Calu3 (cell line): ENCODE results near the gene GPER1. TPM values are rescaled to one million over a fixed set of nuclear protein-coding genes. Genes with fewer than 3 reads are reported as not detected.

Experiments
- BruUV-seq: library from RNA; stranded (reverse); fragments of 400-500 nt; replicated peaks from 2 replicates; lab custom pipeline; 2021; lab: Mats Ljungman, UMichigan
- CTCF ChIA-PET: fragments of 300-600 bp; sonication (Branson Sonifier 250); formaldehyde crosslinking; loops from one replicate; lab custom pipeline; 2022; ENCODE audit warnings: antibody characterized with exemption; lab: Charles Lee
- DNase-seq: peaks from one replicate; pipeline ENCODE4 v3.0.0; 2022
- H3K27ac Mint-ChIP-seq: one replicate; pipeline ENCODE4 v1.8.0; 2022; ENCODE audit warnings: mixed read lengths; ENCODE audit not compliant: unreplicated experiment
- H3K27me3 Mint-ChIP-seq: one replicate; pipeline ENCODE4 v1.8.0; 2022; ENCODE audit warnings: mixed read lengths; ENCODE audit not compliant: unreplicated experiment
- H3K36me3 Mint-ChIP-seq: one replicate; pipeline ENCODE4 v1.8.0; 2022; ENCODE audit warnings: mild to moderate bottlenecking, moderate library complexity, mixed read lengths; ENCODE audit not compliant: insufficient read depth, unreplicated experiment
- H3K4me1 Mint-ChIP-seq: one replicate; pipeline ENCODE4 v1.8.0; 2022; ENCODE audit warnings: mild to moderate bottlenecking, low read depth, mixed read lengths; ENCODE audit not compliant: unreplicated experiment
- H3K4me3 Mint-ChIP-seq: one replicate; pipeline ENCODE4 v1.8.0; 2022; ENCODE audit warnings: mild to moderate bottlenecking, low read depth, moderate library complexity, mixed read lengths; ENCODE audit not compliant: unreplicated experiment
- H3K9me3 Mint-ChIP-seq: one replicate; pipeline ENCODE4 v1.8.0; 2022; ENCODE audit warnings: low read depth, mixed read lengths; ENCODE audit not compliant: unreplicated experiment
- CTCF ChIP-seq: fragments of 200-600 bp; IDR thresholded peaks from one replicate; pipeline ENCODE4 v1.8.0; 2022; ENCODE audit warnings: antibody characterized with exemption; ENCODE audit not compliant: unreplicated experiment
- intact Hi-C: fragments of 100-400 bp; cut with micrococcal nuclease; formaldehyde crosslinking; loops from one replicate; pipeline ENCODE4 v1.10.0; 2022; ENCODE audit not compliant: unreplicated experiment
- total RNA-seq: library from RNA; stranded (reverse); gene quantifications from 2 replicates; pipeline ENCODE4 v1.2.3, GENCODE V29; 2022

The GPER1 gene
- total RNA-seq, 1 experiment from 2014 or later: 0.26 TPM

DNA sequence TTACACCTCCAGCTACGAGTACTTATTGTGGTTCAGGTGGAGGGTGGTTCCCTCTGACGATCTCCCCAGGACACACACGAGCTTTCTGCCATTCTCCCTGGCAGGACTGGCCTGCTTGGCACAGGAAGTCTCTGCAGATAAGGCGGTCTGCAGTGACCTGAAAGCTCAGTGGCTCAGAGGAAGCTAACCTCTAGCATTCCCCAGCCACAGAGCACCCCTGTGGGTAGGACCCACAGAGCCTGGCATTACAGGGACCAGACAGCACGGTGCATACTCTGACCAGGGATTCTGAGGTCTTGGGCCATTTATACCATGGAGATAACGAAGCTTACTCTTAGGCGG is 45.5 kb upstream of the GPER1 start:
- no peaks in the 10 kb centered on the region for H3K9me3 Mint-ChIP-seq
- BruUV-seq: no TSS peak
- intact Hi-C loops: no loop called here
- H3K4me3 Mint-ChIP-seq: no peak overlapping the region
- H3K4me1 Mint-ChIP-seq: peaks cover 38% of the 10 kb centered on the region
- H3K36me3 Mint-ChIP-seq: peaks cover 24% of the 10 kb centered on the region
- H3K27ac Mint-ChIP-seq: no peak overlapping the region
- H3K27me3 Mint-ChIP-seq: no peaks in the 10 kb centered on the region
- TF ChIP-seq CTCF: no peak
- no peak for DNase-seq
- CTCF ChIA-PET: no interaction called here

GRCh38 chr7:1043552-1044188 is 44.2 kb upstream of the GPER1 start:
- CTCF ChIA-PET: interaction anchor here (1.2 to 3.0 kb wide), 4 partner anchors 9 to 51 kb away, joined by 4 to 17 read pairs (median 6); no protein-coding TSS in a partner anchor
- Mint-ChIP-seq H3K27ac (peak overlapping the region; percentile 81), H3K36me3 (peaks cover 24% of the 10 kb centered on the region), H3K4me3 (peak overlapping the region; percentile 62), H3K27me3 (no peaks in the 10 kb centered on the region), H3K4me1 (peaks cover 42% of the 10 kb centered on the region), H3K9me3 (no peaks in the 10 kb centered on the region)
- no peak for DNase-seq
- no peak for TF ChIP-seq CTCF
- TSS peak; percentile 85 for BruUV-seq
- intact Hi-C loops: no loop called here

DNA sequence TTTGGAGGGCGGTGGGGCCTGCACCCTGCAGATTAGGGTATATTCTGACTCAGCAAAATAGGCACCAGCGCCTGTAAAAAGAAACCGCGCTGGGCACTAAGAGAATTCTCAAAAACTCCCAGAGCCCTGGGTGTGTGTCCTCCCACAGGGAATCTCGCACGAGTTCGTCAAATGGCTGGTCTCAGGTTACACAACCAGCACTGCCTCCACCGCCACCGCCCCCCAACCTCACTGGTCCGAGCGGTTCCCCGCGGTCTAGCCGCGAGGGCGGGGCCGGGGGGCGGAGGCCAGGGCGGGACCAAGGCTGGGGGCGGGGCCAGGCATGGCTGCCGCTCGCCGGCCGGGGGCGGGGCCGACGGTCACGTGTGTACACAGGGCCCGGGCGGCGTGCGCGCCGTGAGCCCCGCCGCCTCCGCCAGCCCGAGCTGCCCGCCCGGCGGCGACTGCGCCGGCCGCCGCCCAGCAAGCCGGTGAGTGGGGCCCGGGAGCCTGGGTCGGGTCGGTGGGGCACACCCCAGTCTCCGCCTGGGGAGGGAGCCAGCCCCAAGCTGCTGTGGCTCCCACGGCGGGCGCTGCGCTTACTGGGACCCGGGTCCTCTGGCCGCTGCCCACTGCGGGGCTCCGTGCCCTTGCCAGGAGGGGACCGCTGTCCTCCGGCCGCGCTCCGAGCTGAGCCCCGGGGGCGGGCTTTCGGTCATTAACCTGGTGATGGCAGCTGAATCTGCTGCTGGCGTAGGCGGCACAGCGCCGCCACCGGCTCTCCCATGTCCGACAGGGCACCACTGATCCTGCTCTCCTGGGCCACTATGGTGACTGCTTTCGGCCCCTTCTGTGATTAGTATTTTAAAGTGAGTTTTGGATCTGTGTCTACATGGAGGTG is 43.5 kb upstream of the GPER1 start, which contains the start of gene GPR146:
Gene GPR146 (plus strand): TSS at position 358 of the 880 bp plus-strand sequence. CDS start 12,970 bp downstream, outside the sequence.
- DNase-seq: peak; percentile 100
- Mint-ChIP-seq H3K27ac (peak within 1 kb of the TSS; percentile 81), H3K4me1 (peaks cover 42% of the 10 kb centered on the region), H3K36me3 (peaks cover 24% of the 10 kb centered on the region), H3K4me3 (peak within 1 kb of the TSS; percentile 62), H3K27me3 (no peaks in the 10 kb centered on the region), H3K9me3 (no peaks in the 10 kb centered on the region)
- CTCF ChIA-PET: interaction anchor here (0.7 to 3.0 kb wide), 5 partner anchors 8 to 52 kb away, joined by 3 to 17 read pairs (median 4); no protein-coding TSS in a partner anchor
- BruUV-seq: no TSS peak
- intact Hi-C loops: no loop called here
- TF ChIP-seq CTCF: peak; percentile 66
